H9 (cell line): Measurements from ENCODE around the gene RAD18. TPM values are rescaled to one million over a fixed set of nuclear protein-coding genes. Genes with fewer than 3 reads are reported as not detected.

Experiments
- DNase-seq: peaks from one replicate; pipeline ENCODE4 v3.0.0-alpha.2; 2017
- H2AFZ ChIP-seq: one replicate; pipeline ENCODE4 v1.6.1; 2013; ENCODE audit warnings: mild to moderate bottlenecking, low read length, control low read depth, moderate library complexity
- H2AK5ac ChIP-seq: 2 replicates; pipeline ENCODE4 v1.6.1; 2013; ENCODE audit warnings: low read length, control low read depth, mixed read lengths; ENCODE audit not compliant: insufficient read length
- H2BK120ac ChIP-seq: one replicate; pipeline ENCODE4 v1.6.1; 2013; ENCODE audit warnings: low read depth, mild to moderate bottlenecking, low read length, control low read depth, inconsistent platforms; ENCODE audit not compliant: poor library complexity, severe bottlenecking
- H2BK12ac ChIP-seq: 2 replicates; pipeline ENCODE4 v1.6.1; 2013; ENCODE audit warnings: low read length, control low read depth, mixed read lengths, low read depth; ENCODE audit not compliant: insufficient read length
- H2BK15ac ChIP-seq: 2 replicates; pipeline ENCODE4 v1.6.1; 2013; ENCODE audit warnings: low read depth, low read length, control low read depth
- H2BK20ac ChIP-seq: one replicate; pipeline ENCODE4 v1.6.1; 2013; ENCODE audit warnings: low read depth, mild to moderate bottlenecking, low read length, control low read depth, inconsistent platforms; ENCODE audit not compliant: poor library complexity, severe bottlenecking
- H2BK5ac ChIP-seq: 2 replicates; pipeline ENCODE4 v1.6.1; 2013; ENCODE audit warnings: low read length, control low read depth, mixed read lengths; ENCODE audit not compliant: insufficient read length
- H3K14ac ChIP-seq: 2 replicates; pipeline ENCODE4 v1.6.1; 2013; ENCODE audit warnings: low read length, control low read depth; ENCODE audit not compliant: insufficient read depth
- H3K18ac ChIP-seq: 2 replicates; pipeline ENCODE4 v1.6.1; 2013; ENCODE audit warnings: low read depth, mild to moderate bottlenecking, mixed read lengths, low read length, control low read depth; ENCODE audit not compliant: insufficient read length
- H3K23ac ChIP-seq: 2 replicates; pipeline ENCODE4 v1.6.1; 2013; ENCODE audit warnings: low read length, control low read depth, mixed read lengths, low read depth; ENCODE audit not compliant: insufficient read length
- H3K23me2 ChIP-seq: 2 replicates; pipeline ENCODE4 v1.6.1; 2013; ENCODE audit warnings: low read depth, mild to moderate bottlenecking, mixed read lengths, low read length, control low read depth; ENCODE audit not compliant: insufficient read length, poor library complexity, severe bottlenecking
- H3K27ac ChIP-seq: 2 replicates; pipeline ENCODE4 v1.5.1; 2013; ENCODE audit warnings: low read length, control low read depth, mixed read lengths, low read depth; ENCODE audit not compliant: insufficient read length
- H3K27me3 ChIP-seq: 2 replicates; pipeline ENCODE4 v1.6.1; 2013; ENCODE audit warnings: low read length, control low read depth, inconsistent platforms; ENCODE audit not compliant: insufficient read depth
- H3K4ac ChIP-seq: 2 replicates; pipeline ENCODE4 v1.6.1; 2013; ENCODE audit warnings: low read depth, mild to moderate bottlenecking, control low read depth, inconsistent platforms, low read length, moderate library complexity
- H3K4me1 ChIP-seq: 2 replicates; pipeline ENCODE4 v1.6.1; 2013; ENCODE audit warnings: low read length, control low read depth, inconsistent platforms; ENCODE audit not compliant: insufficient read depth
- H3K4me2 ChIP-seq: 2 replicates; pipeline ENCODE4 v1.6.1; 2013; ENCODE audit warnings: low read length, control low read depth, mixed read lengths; ENCODE audit not compliant: insufficient read length, insufficient read depth
- H3K56ac ChIP-seq: 2 replicates; pipeline ENCODE4 v1.6.1; 2013; ENCODE audit warnings: low read depth, mild to moderate bottlenecking, mixed read lengths, low read length, control low read depth; ENCODE audit not compliant: insufficient read length
- H3K79me1 ChIP-seq: 2 replicates; pipeline ENCODE4 v1.6.1; 2013; ENCODE audit warnings: low read depth, mild to moderate bottlenecking, moderate library complexity, low read length, control low read depth, inconsistent platforms; ENCODE audit not compliant: insufficient read depth, poor library complexity, severe bottlenecking
- H3K79me2 ChIP-seq: 2 replicates; pipeline ENCODE4 v1.6.1; 2013; ENCODE audit warnings: low read length, control low read depth, inconsistent platforms; ENCODE audit not compliant: insufficient read depth
- H3K9ac ChIP-seq: 2 replicates; pipeline ENCODE4 v1.6.1; 2013; ENCODE audit warnings: low read length, control low read depth, mixed read lengths; ENCODE audit not compliant: insufficient read length; ENCODE audit errors: extremely low read depth
- H3K9me3 ChIP-seq: one replicate; pipeline ENCODE4 v1.6.1; 2013; ENCODE audit warnings: low read depth, low read length, inconsistent platforms; ENCODE audit not compliant: control insufficient read depth
- H3T11ph ChIP-seq: one replicate; pipeline ENCODE4 v1.6.1; 2013; ENCODE audit warnings: mild to moderate bottlenecking, low read length, control low read depth, inconsistent platforms
- H4K20me1 ChIP-seq: one replicate; pipeline ENCODE4 v1.6.1; 2013; ENCODE audit not compliant: control insufficient read depth, insufficient read length, insufficient read depth
- H4K5ac ChIP-seq: 2 replicates; pipeline ENCODE4 v1.6.1; 2013; ENCODE audit warnings: low read depth, mild to moderate bottlenecking, mixed read lengths, low read length, control low read depth; ENCODE audit not compliant: insufficient read length
- H4K8ac ChIP-seq: replicated peaks from 2 replicates; pipeline ENCODE4 v1.6.1; 2013; ENCODE audit warnings: low read length, control low read depth, mixed read lengths, low read depth; ENCODE audit not compliant: insufficient read length
- H4K91ac ChIP-seq: 2 replicates; pipeline ENCODE4 v1.6.1; 2013; ENCODE audit warnings: low read depth, mild to moderate bottlenecking, moderate library complexity, mixed read lengths, low read length, control low read depth; ENCODE audit not compliant: insufficient read length
- H3K27ac Mint-ChIP-seq, 3 experiments: 2 replicates in 2 of 3; 3 replicates in 1 of 3; pipeline ENCODE4 v1.8.0; 2020 to 2021; ENCODE audit warnings: mixed read lengths in 3 of 3, mild to moderate bottlenecking in 1 of 3, moderate library complexity in 1 of 3
- H3K27me3 Mint-ChIP-seq: 2 replicates; pipeline ENCODE4 v1.8.0; 2021; ENCODE audit warnings: low read depth, mild to moderate bottlenecking, moderate library complexity, mixed read lengths
- H3K36me3 Mint-ChIP-seq, 3 experiments: 2 replicates in 2 of 3; 3 replicates in 1 of 3; pipeline ENCODE4 v1.8.0; 2020 to 2021; ENCODE audit warnings: low read depth in 3 of 3, mixed read lengths in 3 of 3; ENCODE audit not compliant: insufficient read depth in 1 of 3
- H3K4me1 Mint-ChIP-seq, 2 experiments: 2 replicates each; pipeline ENCODE4 v1.8.0; 2020; ENCODE audit warnings: mixed read lengths in 2 of 2
- H3K4me3 Mint-ChIP-seq, 2 experiments: 2 replicates in 1 of 2; 3 replicates in 1 of 2; pipeline ENCODE4 v1.8.0; 2020 to 2021; ENCODE audit warnings: mild to moderate bottlenecking in 2 of 2, mixed read lengths in 2 of 2, moderate library complexity in 1 of 2
- H3K9me3 Mint-ChIP-seq, 2 experiments: 2 replicates in 1 of 2; 3 replicates in 1 of 2; pipeline ENCODE4 v1.8.0; 2020; ENCODE audit warnings: mild to moderate bottlenecking in 2 of 2, mixed read lengths in 2 of 2, moderate library complexity in 1 of 2
- WGBS: extraction: QIAGEN DNeasy Blood & Tissue Kit; methylation state at CpG from one replicate; pipeline ENCODE4 v1.1.7; 2013; ENCODE audit warnings: missing lambda C conversion rate, low lambda C conversion rate, mixed read lengths; ENCODE audit not compliant: insufficient read length; ENCODE audit errors: extremely low coverage; 5-methylcytosine and 5-hydroxymethylcytosine counted together
- total RNA-seq: library from RNA; stranded (reverse); gene quantifications from 2 replicates; pipeline ENCODE4 v1.2.1, GENCODE V29; 2021
- TF ChIP-seq, protein P1 (sequence below): fragments of 200-600 bp; sonication (generic); conservative IDR thresholded peaks from 3 replicates; pipeline ENCODE4 v1.8.0; 2021; ENCODE audit warnings: antibody characterized with exemption, mild to moderate bottlenecking

Gene RAD18
- total RNA-seq, 1 experiment from 2014 or later, result 27.8 TPM

- no peak overlapping the region for H2BK20ac ChIP-seq
- WGBS, result no CpG with 5 or more reads among the region's 8 CpGs
Measured at GRCh38 chr3:8959668-8960067, 3.6 kb downstream of the RAD18 start.

More at GRCh38 chr3:8959668-8960067, 3.6 kb downstream of the RAD18 start:
- Histone ChIP-seq H3K9ac (no peak overlapping the region), H3T11ph (no peak overlapping the region), H3K23ac (no peak overlapping the region), H3K4me1 (no peaks in the 10 kb centered on the region; the same call in 1 of the 2 replicates), H4K8ac (no peak overlapping the region), H3K18ac (no peak overlapping the region), H2BK120ac (no peak overlapping the region), H4K91ac (no peak overlapping the region), H3K4ac (no peak overlapping the region), H3K79me2 (peaks cover 9% of the 10 kb centered on the region; the same call in 1 of the 2 replicates), H2BK5ac (no peak overlapping the region), H2AK5ac (no peak overlapping the region), H3K14ac (no peak overlapping the region), H4K20me1 (no peaks in the 10 kb centered on the region), H3K27me3 (no peaks in the 10 kb centered on the region), H2BK15ac (no peak overlapping the region), H3K27ac (no peak overlapping the region), H3K4me2 (no peak overlapping the region), H3K56ac (no peak overlapping the region), H2AFZ (no peak overlapping the region), H2BK12ac (no peak overlapping the region), H3K23me2 (peaks cover 13% of the 10 kb centered on the region), H3K79me1 (peaks cover 6% of the 10 kb centered on the region), H4K5ac (no peak overlapping the region), H3K9me3 (no peaks in the 10 kb centered on the region)
- H3K9me3 Mint-ChIP-seq, result no peaks in the 10 kb centered on the region
- no peak overlapping the region for H3K27ac Mint-ChIP-seq
- DNase-seq, result no peak
- H3K4me3 Mint-ChIP-seq, result no peak overlapping the region
- peaks cover 0 to 32% (median 18%) of the 10 kb centered on the region in 3 experiments; a peak in 5 of 7 replicates for H3K36me3 Mint-ChIP-seq
- H3K4me1 Mint-ChIP-seq, result peaks cover 27 to 29% of the 10 kb centered on the region in 2 experiments
- TF ChIP-seq, protein P1, sequence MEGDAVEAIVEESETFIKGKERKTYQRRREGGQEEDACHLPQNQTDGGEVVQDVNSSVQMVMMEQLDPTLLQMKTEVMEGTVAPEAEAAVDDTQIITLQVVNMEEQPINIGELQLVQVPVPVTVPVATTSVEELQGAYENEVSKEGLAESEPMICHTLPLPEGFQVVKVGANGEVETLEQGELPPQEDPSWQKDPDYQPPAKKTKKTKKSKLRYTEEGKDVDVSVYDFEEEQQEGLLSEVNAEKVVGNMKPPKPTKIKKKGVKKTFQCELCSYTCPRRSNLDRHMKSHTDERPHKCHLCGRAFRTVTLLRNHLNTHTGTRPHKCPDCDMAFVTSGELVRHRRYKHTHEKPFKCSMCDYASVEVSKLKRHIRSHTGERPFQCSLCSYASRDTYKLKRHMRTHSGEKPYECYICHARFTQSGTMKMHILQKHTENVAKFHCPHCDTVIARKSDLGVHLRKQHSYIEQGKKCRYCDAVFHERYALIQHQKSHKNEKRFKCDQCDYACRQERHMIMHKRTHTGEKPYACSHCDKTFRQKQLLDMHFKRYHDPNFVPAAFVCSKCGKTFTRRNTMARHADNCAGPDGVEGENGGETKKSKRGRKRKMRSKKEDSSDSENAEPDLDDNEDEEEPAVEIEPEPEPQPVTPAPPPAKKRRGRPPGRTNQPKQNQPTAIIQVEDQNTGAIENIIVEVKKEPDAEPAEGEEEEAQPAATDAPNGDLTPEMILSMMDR, result no peak
- H3K27me3 Mint-ChIP-seq, result no peaks in the 10 kb centered on the region
